SK-N-SH (cell line): Measurements from ENCODE around the gene ABCB1. TPM values are rescaled to one million over a fixed set of nuclear protein-coding genes. Genes with fewer than 3 reads are reported as not detected.
A peak's percentile ranks its signal among the peaks of the same experiment; 100 is the strongest.

ENCODE experiments used
- CTCF ChIA-PET: fragments of 300-600, 350-600 bp; formaldehyde crosslinking; extraction: SDS; loops from one replicate; lab custom pipeline; 2021; lab: Yijun Ruan, JAX
- POLR2A ChIA-PET: fragments of 350-600 bp; sonication (Branson Sonifier 250); formaldehyde crosslinking; extraction: SDS; loops from one replicate; lab custom pipeline; 2020; ENCODE audit warnings: antibody characterized with exemption, inconsistent platforms; lab: Yijun Ruan, JAX
- DNase-seq: peaks from one replicate; pipeline ENCODE4 v3.0.0; 2012
- H2AFZ ChIP-seq: fragments of 200-600 bp; sonication (generic); 2 replicates; pipeline ENCODE4 v1.8.1; 2016; ENCODE audit warnings: antibody characterized with exemption, mild to moderate bottlenecking, low read depth
- H3F3A ChIP-seq: fragments of 200-600 bp; sonication (generic); replicated peaks from 2 replicates; pipeline ENCODE3; 2016; ENCODE audit warnings: antibody characterized with exemption, mild to moderate bottlenecking; ENCODE audit not compliant: insufficient read depth
- H3K27ac ChIP-seq, 2 experiments: fragments of 200-500 bp in 1 of 2; fragments of 200-600 bp in 1 of 2; sonication (Bioruptor generic) in 1 of 2; sonication (generic), shearing (Covaris generic) in 1 of 2; 2 replicates each; pipeline versions ENCODE4 v1.5.1 to v1.6.1; 2014 to 2016; ENCODE audit warnings: low read depth in 2 of 2, inconsistent platforms in 1 of 2, low read length in 1 of 2, mild to moderate bottlenecking in 1 of 2, mixed read lengths in 1 of 2
- H3K27me3 ChIP-seq: fragments of 200-600 bp; sonication (generic), shearing (Covaris generic); 2 replicates; pipeline ENCODE4 v1.6.1; 2016; ENCODE audit warnings: mixed run types; ENCODE audit not compliant: insufficient read depth
- H3K36me3 ChIP-seq, 2 experiments: fragments of 200-500 bp in 1 of 2; fragments of 200-600 bp in 1 of 2; sonication (Bioruptor generic) in 1 of 2; sonication (generic) in 1 of 2; replicated peaks in 1 of 2; 2 replicates each; pipeline versions ENCODE3 to v1.5.1; 2014 to 2016; ENCODE audit warnings: low read length in 1 of 2, mild to moderate bottlenecking in 1 of 2; ENCODE audit not compliant: insufficient read depth in 2 of 2, control insufficient read depth in 1 of 2
- H3K4me1 ChIP-seq, 2 experiments: fragments of 200-500 bp in 1 of 2; fragments of 200-600 bp in 1 of 2; sonication (Bioruptor generic) in 1 of 2; sonication (generic), shearing (Covaris generic) in 1 of 2; 2 replicates each; pipeline versions ENCODE4 v1.5.1 to v1.6.1; 2014 to 2016; ENCODE audit warnings: low read depth in 1 of 2, low read length in 1 of 2, mixed run types in 1 of 2; ENCODE audit not compliant: insufficient read depth in 2 of 2, control insufficient read depth in 1 of 2
- H3K4me2 ChIP-seq: fragments of 200-600 bp; sonication (generic), shearing (Covaris generic); 2 replicates; pipeline ENCODE4 v1.6.1; 2017; ENCODE audit warnings: mixed run types
- H3K4me3 ChIP-seq, 2 experiments: fragments of 200-500 bp in 1 of 2; fragments of 200-600 bp in 1 of 2; sonication (Bioruptor generic) in 1 of 2; sonication (generic), shearing (Covaris generic) in 1 of 2; 2 replicates each; pipeline versions ENCODE4 v1.5.1 to v1.8.1; 2014 to 2016; ENCODE audit warnings: low read depth in 2 of 2, inconsistent platforms in 1 of 2, low read length in 1 of 2, mild to moderate bottlenecking in 1 of 2, mixed read lengths in 1 of 2, moderate library complexity in 1 of 2
- H3K79me2 ChIP-seq: fragments of 200-600 bp; sonication (generic); 2 replicates; pipeline ENCODE4 v1.8.1; 2017; ENCODE audit warnings: mild to moderate bottlenecking; ENCODE audit not compliant: insufficient read depth
- H3K9ac ChIP-seq: fragments of 200-600 bp; sonication (generic); 2 replicates; pipeline ENCODE4 v1.6.1; 2017; ENCODE audit warnings: mixed run types
- H3K9me2 ChIP-seq: fragments of 200-600 bp; sonication (generic); 2 replicates; pipeline ENCODE4 v1.6.1; 2017; ENCODE audit warnings: mixed run types
- H3K9me3 ChIP-seq: fragments of 200-600 bp; sonication (generic); 2 replicates; pipeline ENCODE4 v1.6.1; 2017; ENCODE audit warnings: mixed run types, mild to moderate bottlenecking, moderate library complexity
- H4K20me1 ChIP-seq: fragments of 200-600 bp; sonication (generic); 2 replicates; pipeline ENCODE4 v1.6.1; 2017; ENCODE audit warnings: mild to moderate bottlenecking, mixed run types; ENCODE audit not compliant: insufficient read depth
- CHD2 ChIP-seq: fragments of 150-350 bp; IDR thresholded peaks from 2 replicates; pipeline ENCODE4 v1.6.1; 2018; ENCODE audit warnings: low read length; ENCODE audit not compliant: partially characterized antibody
- CTCF ChIP-seq: fragments of 200-600 bp; sonication (generic); IDR thresholded peaks from 2 replicates; pipeline ENCODE4 v1.6.1; 2017; ENCODE audit warnings: antibody characterized with exemption, mild to moderate bottlenecking, moderate library complexity
- EP300 ChIP-seq, 2 experiments: IDR thresholded peaks; 2 replicates each; pipeline versions ENCODE4 v1.4.0 to v1.6.1; 2012; ENCODE audit warnings: borderline replicate concordance in 1 of 2, low read depth in 1 of 2, low read length in 1 of 2
- FOXJ3 ChIP-seq: sonication (generic); formaldehyde crosslinking; IDR thresholded peaks from 2 replicates; pipeline ENCODE4 v1.5.1; 2020; ENCODE audit warnings: mild to moderate bottlenecking, missing genetic modification reagents
- GABPA ChIP-seq: IDR thresholded peaks from 2 replicates; pipeline ENCODE4 v1.4.0; 2012; ENCODE audit warnings: low read depth, mild to moderate bottlenecking
- IRF3 ChIP-seq: fragments of 150-350 bp; IDR thresholded peaks from 2 replicates; pipeline ENCODE4 v1.6.1; 2016; ENCODE audit warnings: mild to moderate bottlenecking, low read depth, low read length
- MXI1 ChIP-seq: IDR thresholded peaks from 2 replicates; pipeline ENCODE4 v1.6.1; 2012; ENCODE audit warnings: mild to moderate bottlenecking, low read depth, low read length, improper control_type of control experiment
- PBX3 ChIP-seq: IDR thresholded peaks from 2 replicates; pipeline ENCODE4; 2012
- RAD21 ChIP-seq: IDR thresholded peaks from 2 replicates; pipeline ENCODE4 v1.6.1; 2012; ENCODE audit warnings: mild to moderate bottlenecking, low read length
- RCOR1 ChIP-seq: fragments of 150-350 bp; IDR thresholded peaks from 2 replicates; pipeline ENCODE4 v1.6.1; 2017; ENCODE audit warnings: antibody characterized with exemption, low read length
- TCF12 ChIP-seq: IDR thresholded peaks from 2 replicates; pipeline ENCODE4 v1.4.0; 2012
- USF1 ChIP-seq: IDR thresholded peaks from 2 replicates; pipeline ENCODE4 v1.4.0; 2012; ENCODE audit warnings: low read depth, borderline replicate concordance
- WGBS: methylation state at CpG from one replicate; pipeline ENCODE4 v1.1.6; 2017; ENCODE audit warnings: low lambda C conversion rate; 5-methylcytosine and 5-hydroxymethylcytosine counted together
- polyA plus RNA-seq, 3 experiments: library from polyadenylated mRNA; depleted of rRNA; stranded (reverse); fragments of >200 nt; gene quantifications; 2 replicates each; pipeline ENCODE4 v1.2.3, GENCODE V29; 2012

ABCB1 gene
- polyA plus RNA-seq, 1 of the 3 experiments (the other 2 are of a cell fraction): 2.0 TPM

GRCh38 chr7:87599336-87599735 is 1.3 kb downstream of the ABCB1 start:
- peak overlapping the region in 1 of 2 experiments; percentile 99; a peak in 2 of 4 replicates for H3K27ac ChIP-seq
- TF ChIP-seq EP300 (IDR thresholded peaks at IDR 0.05; ENCODE audit: borderline replicate concordance in 1 of 2, low read depth in 1 of 2, low read length in 1 of 2): peak in 1 of 2 experiments; percentile 58; a peak in 2 of 4 replicates
- TF ChIP-seq RCOR1: peak; percentile 54; the same call in 1 of the 2 replicates
- no peak for TF ChIP-seq RAD21
- peak; percentile 99 for TF ChIP-seq MXI1
- TF ChIP-seq CHD2: peak; percentile 72
- TF ChIP-seq USF1: no peak
- TF ChIP-seq IRF3: no peak
- TF ChIP-seq TCF12: peak; percentile 14; the same call in 1 of the 2 replicates
- TF ChIP-seq FOXJ3: peak; percentile 69; the same call in 1 of the 2 replicates
- H3K4me2 ChIP-seq: no peak overlapping the region
- peaks cover 0 to 33% of the 10 kb centered on the region in 2 experiments; a peak in 2 of 4 replicates for H3K4me1 ChIP-seq
- H3K9ac ChIP-seq: no peak overlapping the region
- H2AFZ ChIP-seq: no peak overlapping the region
- ChIA-PET POLR2A (interaction anchor here (1.1 to 2.7 kb wide), 2 partner anchors 29 to 30 kb away, joined by 8 to 13 read pairs; partner anchors contain the start of gene RUNDC3B), CTCF (interaction anchor here (1.4 to 3.2 kb wide), 5 partner anchors 29 to 94 kb away, joined by 3 to 18 read pairs (median 11); partner anchors contain the start of gene RUNDC3B)
- H3K36me3 ChIP-seq: peaks cover 0 to 5% of the 10 kb centered on the region in 2 experiments
- H3K9me3 ChIP-seq: no peaks in the 10 kb centered on the region
- no peaks in the 10 kb centered on the region for H3K79me2 ChIP-seq
- 16% methylated on average over 10 of the region's 10 CpGs for WGBS
- H3F3A ChIP-seq: no peaks in the 10 kb centered on the region
- peaks cover 13% of the 10 kb centered on the region for H3K27me3 ChIP-seq
- peak overlapping the region in 1 of 2 experiments; percentile 75; a peak in 2 of 4 replicates for H3K4me3 ChIP-seq
- DNase-seq: peak; percentile 68
- no peaks in the 10 kb centered on the region for H4K20me1 ChIP-seq
- H3K9me2 ChIP-seq: no peaks in the 10 kb centered on the region

GRCh38 chr7:87598234-87599009 is 2.3 kb downstream of the ABCB1 start:
- no peaks in the 10 kb centered on the region for H4K20me1 ChIP-seq
- H3K4me1 ChIP-seq: peaks cover 0 to 33% of the 10 kb centered on the region in 2 experiments; a peak in 2 of 4 replicates
- no peaks in the 10 kb centered on the region for H3K9me3 ChIP-seq
- H3K79me2 ChIP-seq: no peaks in the 10 kb centered on the region
- H3K4me3 ChIP-seq: peak overlapping the region in 1 of 2 experiments; percentile 75; a peak in 2 of 4 replicates
- DNase-seq: no peak
- no peaks in the 10 kb centered on the region for H3K9me2 ChIP-seq
- ChIA-PET POLR2A (interaction anchor here (0.6 to 2.7 kb wide), 3 partner anchors 29 to 45 kb away, joined by 3 to 13 read pairs (median 8); partner anchors contain the start of gene RUNDC3B), CTCF (interaction anchor here (0.7 to 3.2 kb wide), 3 partner anchors 30 to 77 kb away, joined by 3 to 18 read pairs (median 11); partner anchors contain the start of gene RUNDC3B)
- peak overlapping the region in 1 of 2 experiments; percentile 99; a peak in 2 of 4 replicates for H3K27ac ChIP-seq
- WGBS: 46% methylated on average over 4 of the region's 4 CpGs
- TF ChIP-seq PBX3 (no peak), GABPA (no peak), RAD21 (no peak), CTCF (no peak)
- no peak overlapping the region for H3K4me2 ChIP-seq
- no peaks in the 10 kb centered on the region for H3F3A ChIP-seq
- H2AFZ ChIP-seq: no peak overlapping the region
- peaks cover 0 to 5% of the 10 kb centered on the region in 2 experiments for H3K36me3 ChIP-seq
- peaks cover 13% of the 10 kb centered on the region for H3K27me3 ChIP-seq
- H3K9ac ChIP-seq: no peak overlapping the region
